NB4 (cell line): ENCODE measurements around the gene COG5.

Experiments
- CTCF ChIP-seq: IDR thresholded peaks from one replicate; pipeline ENCODE4 v1.5.1; 2012; ENCODE audit warnings: low read depth, low read length
- MYC ChIP-seq: IDR thresholded peaks from 2 replicates; pipeline ENCODE4 v1.6.1; 2011; ENCODE audit warnings: low read depth, low read length
- POLR2A ChIP-seq: IDR thresholded peaks from 2 replicates; pipeline ENCODE4 v1.6.1; 2011; ENCODE audit warnings: mild to moderate bottlenecking; ENCODE audit not compliant: insufficient read length; ENCODE audit errors: extremely low read depth

- TF ChIP-seq POLR2A (no peak), CTCF (no peak), MYC (no peak)
Measured at GRCh38 chr7:107233981-107234380, 329.7 kb downstream of the COG5 start.
